Neural progenitor cell (in vitro differentiated cells): ENCODE results near the gene SEMA6B. TPM values are rescaled to one million over a fixed set of nuclear protein-coding genes. Genes with fewer than 3 reads are reported as not detected.
A peak's percentile ranks its signal among the peaks of the same experiment; 100 is the strongest.

Experiments used
- DNase-seq: peaks from one replicate; pipeline ENCODE4 v3.0.0-alpha.2; 2016; ENCODE audit warnings: low spot score
- H2AFZ ChIP-seq: fragments of 200-600 bp; sonication (generic); replicated peaks from 2 replicates; pipeline ENCODE4 v1.6.1; 2016; ENCODE audit warnings: antibody characterized with exemption
- H3F3A ChIP-seq: fragments of 200-600 bp; sonication (generic); 2 replicates; pipeline ENCODE4 v1.6.1; 2016; ENCODE audit warnings: antibody characterized with exemption, low read depth
- H3K27ac ChIP-seq: fragments of 200-600 bp; sonication (generic); 2 replicates; pipeline ENCODE4 v1.5.1; 2016; ENCODE audit warnings: mild to moderate bottlenecking
- H3K27me3 ChIP-seq: fragments of 200-600 bp; sonication (generic); 2 replicates; pipeline ENCODE4 v1.6.1; 2016; ENCODE audit warnings: mild to moderate bottlenecking, moderate library complexity
- H3K36me3 ChIP-seq: fragments of 200-600 bp; sonication (generic); 2 replicates; pipeline ENCODE4 v1.5.1; 2016
- H3K4me1 ChIP-seq: fragments of 200-600 bp; sonication (generic); 2 replicates; pipeline ENCODE4 v1.6.1; 2016; ENCODE audit warnings: mixed run types
- H3K4me2 ChIP-seq: fragments of 200-600 bp; sonication (generic); 2 replicates; pipeline ENCODE4 v1.6.1; 2016
- H3K4me3 ChIP-seq: fragments of 200-600 bp; sonication (generic); 2 replicates; pipeline ENCODE4 v1.5.1; 2016
- H3K79me2 ChIP-seq: fragments of 200-600 bp; sonication (generic); 2 replicates; pipeline ENCODE4 v1.6.1; 2016; ENCODE audit warnings: low read depth
- H3K9ac ChIP-seq: fragments of 200-600 bp; sonication (generic); 2 replicates; pipeline ENCODE4 v1.6.1; 2016
- H3K9me3 ChIP-seq: fragments of 200-600 bp; sonication (generic); 2 replicates; pipeline ENCODE4 v1.5.1; 2016; ENCODE audit warnings: low read depth
- H4K20me1 ChIP-seq: fragments of 200-600 bp; sonication (generic); 2 replicates; pipeline ENCODE4 v1.6.1; 2016; ENCODE audit warnings: low read depth
- H3K27ac Mint-ChIP-seq: 3 replicates; pipeline ENCODE4 v1.8.0; 2021; ENCODE audit warnings: mixed read lengths
- H3K27me3 Mint-ChIP-seq: 2 replicates; pipeline ENCODE4 v1.8.0; 2022; ENCODE audit warnings: low read depth, mild to moderate bottlenecking, inconsistent platforms, moderate library complexity, mixed read lengths; ENCODE audit not compliant: insufficient read depth
- H3K36me3 Mint-ChIP-seq: 3 replicates; pipeline ENCODE4 v1.8.0; 2021; ENCODE audit warnings: mixed read lengths
- H3K4me1 Mint-ChIP-seq: 3 replicates; pipeline ENCODE4 v1.8.0; 2021; ENCODE audit warnings: mixed read lengths
- H3K4me3 Mint-ChIP-seq: 3 replicates; pipeline ENCODE4 v1.8.0; 2021; ENCODE audit warnings: mild to moderate bottlenecking, moderate library complexity, mixed read lengths
- H3K9me3 Mint-ChIP-seq: 3 replicates; pipeline ENCODE4 v1.8.0; 2020; ENCODE audit warnings: mixed read lengths
- CTCF ChIP-seq: fragments of 200-600 bp; sonication (generic); IDR thresholded peaks from 2 replicates; pipeline ENCODE4 v1.5.1; 2017; ENCODE audit warnings: antibody characterized with exemption, mild to moderate bottlenecking
- EZH2 ChIP-seq: fragments of 200-600 bp; sonication (generic); IDR thresholded peaks from 2 replicates; pipeline ENCODE4 v1.6.1; 2017; ENCODE audit warnings: antibody characterized with exemption, mild to moderate bottlenecking, moderate library complexity
- EZH2phosphoT487 ChIP-seq: fragments of 200-600 bp; sonication (generic); IDR thresholded peaks from 2 replicates; pipeline ENCODE4 v1.6.1; 2017; ENCODE audit warnings: antibody characterized with exemption
- total RNA-seq: library from RNA; depleted of rRNA; stranded (reverse); fragments of >200 nt; gene quantifications from 2 replicates; pipeline ENCODE4 v1.2.3, GENCODE V29; 2015; ENCODE audit warnings: low replicate concordance

Gene SEMA6B
- total RNA-seq, 1 donor from 2014 or later, result 22.6 TPM

GRCh38 chr19:4507804-4508203 is 51.7 kb downstream of the SEMA6B start:
- H3K4me2 ChIP-seq, result no peak overlapping the region
- H3K4me1 Mint-ChIP-seq, result no peaks in the 10 kb centered on the region
- no peak overlapping the region for H3K9ac ChIP-seq
- H3K27ac ChIP-seq, result no peak overlapping the region
- TF ChIP-seq CTCF (no peak), EZH2 (no peak)
- peaks cover 13% of the 10 kb centered on the region for H3K27me3 Mint-ChIP-seq
- H3K9me3 ChIP-seq, result no peaks in the 10 kb centered on the region
- H3K4me3 Mint-ChIP-seq, result no peak overlapping the region
- DNase-seq, result no peak
- no peaks in the 10 kb centered on the region for H3K9me3 Mint-ChIP-seq
- H3K36me3 Mint-ChIP-seq, result peaks cover 9% of the 10 kb centered on the region
- no peak overlapping the region for H3K4me3 ChIP-seq
- no peak overlapping the region for H2AFZ ChIP-seq
- no peaks in the 10 kb centered on the region for H3F3A ChIP-seq
- no peaks in the 10 kb centered on the region for H3K36me3 ChIP-seq
- peaks cover 8% of the 10 kb centered on the region for H3K27me3 ChIP-seq
- peaks cover 22% of the 10 kb centered on the region for H4K20me1 ChIP-seq
- peaks cover 10% of the 10 kb centered on the region for H3K4me1 ChIP-seq
- H3K27ac Mint-ChIP-seq, result peak overlapping the region; percentile 42
- no peaks in the 10 kb centered on the region for H3K79me2 ChIP-seq

- Histone ChIP-seq H3K9me3 (no peaks in the 10 kb centered on the region), H4K20me1 (peaks cover 22% of the 10 kb centered on the region), H3F3A (no peaks in the 10 kb centered on the region), H3K4me2 (no peak overlapping the region), H3K27ac (no peak overlapping the region), H3K79me2 (no peaks in the 10 kb centered on the region), H3K27me3 (peaks cover 3% of the 10 kb centered on the region), H3K9ac (no peak overlapping the region), H3K36me3 (no peaks in the 10 kb centered on the region), H3K4me1 (peaks cover 11% of the 10 kb centered on the region), H3K4me3 (no peak overlapping the region), H2AFZ (no peak overlapping the region)
- no peak overlapping the region for H3K4me3 Mint-ChIP-seq
- no peaks in the 10 kb centered on the region for H3K4me1 Mint-ChIP-seq
- no peak overlapping the region for H3K27ac Mint-ChIP-seq
- H3K9me3 Mint-ChIP-seq, result no peaks in the 10 kb centered on the region
- DNase-seq, result no peak
- peaks cover 15% of the 10 kb centered on the region for H3K27me3 Mint-ChIP-seq
- TF ChIP-seq EZH2phosphoT487, result no peak
- no peak for TF ChIP-seq EZH2
- no peak for TF ChIP-seq CTCF
- peaks cover 9% of the 10 kb centered on the region for H3K36me3 Mint-ChIP-seq
Measured at GRCh38 chr19:4507150-4507452, 52.4 kb downstream of the SEMA6B start.

GRCh38 chr19:4506449-4507149 is 52.9 kb downstream of the SEMA6B start:
- Histone ChIP-seq H3K9ac (no peak overlapping the region), H3K27ac (no peak overlapping the region), H3K36me3 (no peaks in the 10 kb centered on the region), H3K79me2 (no peaks in the 10 kb centered on the region), H3K9me3 (no peaks in the 10 kb centered on the region), H3F3A (no peaks in the 10 kb centered on the region), H3K4me2 (no peak overlapping the region), H3K27me3 (no peaks in the 10 kb centered on the region), H2AFZ (no peak overlapping the region), H4K20me1 (peaks cover 22% of the 10 kb centered on the region), H3K4me1 (peaks cover 11% of the 10 kb centered on the region), H3K4me3 (no peak overlapping the region)
- Mint-ChIP-seq H3K4me3 (peak overlapping the region; percentile 30), H3K9me3 (no peaks in the 10 kb centered on the region), H3K4me1 (no peaks in the 10 kb centered on the region), H3K27ac (peak overlapping the region; percentile 40), H3K36me3 (peaks cover 9% of the 10 kb centered on the region), H3K27me3 (peaks cover 17% of the 10 kb centered on the region)
- DNase-seq, result no peak
- TF ChIP-seq CTCF (no peak), EZH2 (no peak)
